ENCODE data around the gene UXS1.
A peak's percentile ranks its signal among the peaks of the same experiment; 100 is the strongest.
"Not testable (repeated sequence)": the region's sequence is repeated elsewhere in the genome, so short reads cannot be mapped to it uniquely, and the experiment has no call there.

Gene UXS1

GRCh38 chr2:106160786-106161261 is 33.3 kb downstream of the UXS1 start:
- DNase-seq (ENCODE audit: low read depth in 2 of 2): no peak

GRCh38 chr2:106159866-106160785 is 34.0 kb downstream of the UXS1 start:
- DNase-seq (ENCODE audit: low read depth in 2 of 2): peak in 1 of 2 donors; percentile 19

DNA sequence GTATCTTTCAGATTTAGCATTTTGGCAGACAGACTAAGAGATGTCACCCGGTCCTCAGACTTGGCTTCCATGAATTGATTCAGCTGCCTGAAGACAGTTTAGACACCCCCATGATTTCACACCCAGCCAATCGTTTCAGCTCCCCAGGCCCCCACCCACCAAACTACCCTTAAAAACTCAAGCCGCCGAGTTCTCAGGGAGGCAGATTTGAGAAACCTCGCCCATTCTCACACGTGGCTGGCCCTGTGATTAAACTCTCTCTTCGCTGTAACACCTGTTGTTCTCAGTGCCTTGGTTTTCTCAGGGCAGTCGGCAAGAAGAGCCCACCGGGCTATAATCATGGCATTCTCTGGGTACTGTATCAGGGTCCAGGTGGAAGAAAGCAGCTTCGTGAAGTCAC is 35.2 kb downstream of the UXS1 start:
- no peak for DNase-seq (ENCODE audit: low read depth in 2 of 2)

DNA sequence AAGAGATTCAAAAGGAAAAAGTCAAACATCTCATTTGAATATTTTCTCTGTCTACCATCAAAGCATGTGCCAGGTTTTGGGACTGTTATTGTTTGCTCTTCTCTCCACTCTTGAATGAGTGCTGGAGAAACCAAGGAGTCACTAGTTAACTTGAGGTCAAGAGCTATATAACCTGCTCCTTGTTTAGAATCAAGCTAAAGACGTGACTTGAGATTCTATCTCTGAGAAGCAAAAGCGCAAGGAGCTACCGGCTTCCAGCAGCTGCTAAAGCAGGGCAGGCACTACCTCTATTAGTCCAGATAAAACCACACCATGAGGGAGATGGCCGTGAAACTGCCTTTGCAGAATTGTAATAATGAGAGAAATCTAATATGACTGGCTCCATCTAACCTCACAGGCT is 36.0 kb downstream of the UXS1 start:
- no peak for DNase-seq (ENCODE audit: low read depth in 2 of 2)

DNA sequence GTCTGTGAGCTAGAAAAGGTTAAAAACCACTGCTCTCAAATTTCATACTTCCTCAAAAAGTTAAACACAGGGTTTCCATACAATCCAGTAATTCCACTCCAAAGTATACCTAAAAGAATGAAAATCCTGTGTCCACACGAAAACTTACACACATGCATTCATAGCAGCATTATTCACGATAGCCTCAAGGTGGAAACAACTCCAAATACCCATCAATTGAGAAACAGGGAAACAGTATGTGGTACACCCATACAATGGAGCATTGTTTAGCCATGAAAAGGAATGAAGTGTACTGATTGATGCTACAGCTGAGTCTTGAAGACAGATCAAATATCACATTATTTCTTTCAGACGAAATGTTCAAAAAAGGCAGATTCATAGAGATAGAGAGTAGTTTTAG is 36.7 kb downstream of the UXS1 start:
- no peak for DNase-seq (ENCODE audit: low read depth in 2 of 2)

GRCh38 chr2:106156305-106157296 is 37.5 kb downstream of the UXS1 start:
- no peak for DNase-seq (ENCODE audit: low read depth in 2 of 2)

GRCh38 chr2:106153781-106154180 is 40.3 kb downstream of the UXS1 start:
- no peak for DNase-seq (ENCODE audit: low read depth in 2 of 2)

- no peak for DNase-seq (ENCODE audit: low read depth in 2 of 2)
Measured at GRCh38 chr2:106147665-106148064, 46.4 kb downstream of the UXS1 start.

DNA sequence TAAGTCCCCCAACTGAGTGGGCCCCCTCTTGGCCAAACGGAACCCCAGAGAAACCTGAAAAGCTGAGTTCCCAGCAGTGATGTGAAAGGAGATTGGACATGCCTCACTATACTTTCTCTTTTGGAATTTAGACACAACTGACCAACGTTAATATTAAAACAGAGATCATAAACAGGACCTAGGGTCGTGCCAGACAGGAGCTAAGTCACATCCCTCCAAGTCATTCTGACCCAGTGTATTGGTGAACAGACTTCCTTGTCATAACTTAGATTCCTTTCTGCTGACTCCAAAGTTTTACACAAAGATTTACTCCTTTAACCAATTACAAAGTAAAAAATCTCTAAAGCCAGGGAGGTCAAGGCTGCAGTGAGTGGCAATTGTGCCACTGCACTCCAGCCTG is 46.9 kb downstream of the UXS1 start:
- no peak for DNase-seq (ENCODE audit: low read depth in 2 of 2)

DNA sequence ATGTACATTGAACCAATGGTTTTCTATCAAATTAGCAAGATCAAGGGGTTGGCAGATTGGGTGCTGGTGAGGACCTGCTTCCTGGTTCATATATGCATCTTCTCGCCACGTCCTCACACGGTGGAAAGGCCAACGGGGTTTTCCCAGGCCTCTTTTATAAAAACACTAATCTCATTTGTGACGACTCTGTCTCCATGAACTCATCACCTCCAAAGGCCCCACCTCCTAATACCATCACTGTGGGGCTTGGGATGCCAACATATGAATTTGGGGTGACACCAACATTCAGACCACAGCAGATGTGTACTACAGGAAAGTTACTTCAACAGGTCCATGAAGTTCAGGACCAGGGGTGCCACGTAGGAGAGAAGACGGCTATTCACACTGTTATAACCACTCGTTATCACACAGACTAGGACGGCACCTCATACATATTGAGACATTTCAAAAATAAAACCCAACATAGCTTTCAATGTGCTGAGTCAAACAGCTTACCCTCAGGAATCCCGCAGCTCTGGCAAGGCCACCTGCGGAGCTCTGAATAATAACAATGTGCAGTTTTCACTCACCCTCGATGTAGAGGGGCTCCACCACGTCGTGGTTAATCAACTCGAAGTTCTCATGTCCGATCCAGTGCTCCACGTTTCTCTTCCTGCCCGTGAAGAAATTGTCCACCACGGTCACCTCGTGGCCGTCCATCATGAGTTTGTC is 49.3 kb downstream of the UXS1 start:
- no peak for DNase-seq (ENCODE audit: low read depth in 2 of 2)

DNA sequence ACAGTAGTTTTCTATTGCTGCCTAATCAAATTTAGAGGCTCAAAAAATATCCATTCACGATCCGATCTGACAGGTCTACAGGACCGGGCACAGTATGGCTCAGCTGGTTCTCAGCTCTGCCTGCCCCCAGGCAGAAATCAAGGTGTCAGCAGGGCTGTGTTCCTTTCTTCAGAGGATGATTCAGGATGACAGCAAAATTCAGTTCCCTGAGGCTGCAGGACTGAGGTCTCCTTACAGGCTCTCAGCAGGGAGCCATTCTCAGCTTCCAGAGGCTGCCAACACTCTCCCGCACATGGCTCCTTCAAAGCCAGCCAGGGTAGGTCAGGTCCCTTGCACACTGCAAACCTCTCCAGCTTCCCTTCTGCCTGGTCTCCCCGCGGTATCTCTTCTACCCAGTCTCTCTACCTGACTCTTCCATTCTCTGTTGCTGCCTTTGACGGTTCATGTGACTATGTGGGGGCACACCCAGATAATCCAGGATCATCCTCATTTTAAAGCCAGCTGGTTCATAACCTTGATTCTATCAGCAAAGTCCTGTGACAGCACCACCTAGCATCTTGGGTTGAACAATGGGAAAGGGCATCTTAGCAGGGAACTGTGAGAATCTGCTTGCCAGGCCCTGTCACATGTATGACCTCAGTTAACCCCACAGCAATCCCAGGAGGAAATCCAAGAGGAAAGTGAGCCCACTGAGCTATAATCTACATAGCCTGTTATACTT is 50.4 kb downstream of the UXS1 start:
- DNase-seq (ENCODE audit: low read depth in 2 of 2): no peak

GRCh38 chr2:106142683-106143082 is 51.4 kb downstream of the UXS1 start:
- no peak for DNase-seq (ENCODE audit: low read depth in 2 of 2)

GRCh38 chr2:106140913-106141312 is 53.2 kb downstream of the UXS1 start:
- no peak for DNase-seq (ENCODE audit: low read depth in 2 of 2)

DNA sequence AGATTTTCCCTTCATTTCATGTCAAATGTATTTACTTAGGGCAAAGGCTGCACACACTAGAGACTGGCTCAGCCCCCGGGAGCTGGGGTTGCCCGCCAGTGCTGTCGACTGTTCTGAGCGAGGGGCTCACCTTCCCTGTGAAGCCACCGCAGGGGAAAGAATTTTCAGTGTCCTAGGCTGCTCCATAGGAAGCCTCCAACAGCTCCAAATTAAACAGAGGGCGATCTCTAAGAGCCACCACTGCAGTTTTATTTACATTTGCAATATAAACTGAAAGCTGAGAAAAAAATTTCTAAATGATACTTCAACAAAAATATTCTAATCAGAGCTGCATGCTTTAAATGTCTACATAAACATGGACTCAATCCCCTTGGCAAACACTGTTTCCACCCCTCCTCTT is 54.0 kb downstream of the UXS1 start:
- DNase-seq (ENCODE audit: low read depth in 2 of 2): no peak

DNA sequence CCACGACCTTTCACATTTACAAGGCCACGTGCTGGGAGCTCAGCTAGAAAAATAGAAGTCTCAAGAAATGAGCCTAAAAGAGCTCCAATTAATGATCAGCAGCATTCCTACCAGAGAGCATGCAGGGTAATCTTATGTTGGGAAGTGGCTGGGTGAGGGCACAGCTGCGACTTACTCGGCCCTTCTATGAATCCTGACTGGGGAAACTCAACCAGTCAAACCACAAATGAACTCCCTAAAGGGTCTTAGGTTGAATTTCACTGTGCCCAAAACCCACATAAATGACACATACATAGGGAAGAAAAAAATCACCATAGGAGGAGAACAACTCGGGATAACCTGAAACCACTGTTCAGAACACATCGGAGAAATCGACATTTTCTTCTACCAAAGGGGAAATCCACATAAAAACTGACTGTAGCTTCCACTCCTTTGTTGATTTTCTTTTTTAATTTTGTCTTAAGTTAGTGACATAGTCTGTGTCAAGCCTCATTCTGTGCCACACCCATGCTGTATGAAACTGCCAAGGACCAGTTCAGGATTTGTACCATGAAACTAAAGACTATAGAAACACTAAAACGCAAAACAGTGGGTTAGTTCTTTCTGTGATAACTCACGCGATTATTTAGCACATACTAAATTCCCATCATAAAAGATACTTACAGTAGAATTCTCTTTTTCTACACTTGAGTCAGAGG is 54.7 kb downstream of the UXS1 start:
- DNase-seq (ENCODE audit: low read depth in 2 of 2): no peak

DNA sequence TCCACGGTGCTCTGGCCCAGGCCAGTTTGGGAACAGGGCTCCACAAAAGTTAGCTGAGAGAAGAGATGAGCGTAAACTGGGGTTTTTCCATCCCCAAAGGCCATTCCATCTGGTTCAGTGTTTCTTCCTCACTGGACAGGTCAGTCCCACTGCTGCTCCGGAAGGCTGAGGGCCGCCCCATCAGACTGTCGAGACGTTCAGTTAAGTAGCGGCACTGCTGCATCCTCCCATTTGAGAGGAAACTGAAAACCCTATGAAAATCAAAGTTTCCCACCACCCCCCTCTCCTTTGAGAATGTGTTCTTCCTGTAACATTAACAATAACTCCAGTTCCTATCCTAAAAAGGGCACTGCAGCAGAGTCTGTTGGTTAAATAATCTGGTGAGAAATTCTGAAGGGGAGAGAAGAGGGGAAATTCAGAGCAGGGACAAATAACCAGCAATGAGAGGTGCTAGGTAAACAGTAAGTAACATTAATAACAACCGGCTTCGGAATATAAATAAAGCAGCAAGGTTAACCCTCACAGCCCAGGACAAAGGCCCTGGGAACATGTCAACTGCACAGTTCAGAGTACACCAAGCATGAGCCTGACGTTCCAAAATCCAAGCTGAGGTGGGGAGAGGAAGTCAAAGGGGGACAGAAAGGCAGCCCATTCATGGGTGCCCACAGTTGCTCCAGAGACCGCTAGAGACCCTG is 55.4 kb downstream of the UXS1 start:
- no peak for DNase-seq (ENCODE audit: low read depth in 2 of 2)

DNA sequence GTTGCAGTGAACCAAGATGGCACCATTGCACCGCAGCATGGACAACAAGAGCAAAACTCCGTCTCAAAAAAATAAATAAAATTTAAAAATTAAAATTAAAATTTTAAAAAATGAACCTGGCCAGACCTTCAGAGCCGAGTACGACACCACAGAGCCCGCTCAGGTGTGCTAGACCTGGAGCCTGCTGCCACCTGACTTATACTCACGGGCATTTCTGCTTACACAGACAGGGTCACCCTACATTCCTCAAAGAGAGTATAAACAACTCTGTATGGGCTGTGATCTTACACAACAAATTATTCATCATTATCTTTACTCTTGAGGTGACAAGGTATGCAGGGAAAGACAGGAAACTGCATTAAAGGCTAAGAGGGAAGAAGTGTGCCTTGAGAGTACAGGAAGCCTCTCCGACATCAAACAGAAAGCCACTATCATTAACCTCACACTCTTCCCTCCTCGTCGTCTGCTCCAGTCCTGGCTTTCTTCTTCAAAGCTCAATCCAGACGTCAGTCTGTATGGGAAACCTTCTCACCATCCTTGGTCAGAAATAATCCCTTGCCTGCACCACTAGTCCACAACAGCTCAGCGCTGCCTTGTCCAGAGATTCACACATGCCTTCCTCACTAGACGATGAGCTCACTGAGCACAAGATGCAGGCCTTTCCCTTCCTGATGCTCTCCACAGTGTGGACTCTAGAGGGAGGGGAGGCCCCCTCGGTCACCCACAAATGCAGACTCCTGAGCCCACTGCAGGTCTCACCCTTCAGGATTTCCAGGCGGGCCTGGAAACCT is 56.2 kb downstream of the UXS1 start:
- no peak for DNase-seq (ENCODE audit: low read depth in 2 of 2)

DNA sequence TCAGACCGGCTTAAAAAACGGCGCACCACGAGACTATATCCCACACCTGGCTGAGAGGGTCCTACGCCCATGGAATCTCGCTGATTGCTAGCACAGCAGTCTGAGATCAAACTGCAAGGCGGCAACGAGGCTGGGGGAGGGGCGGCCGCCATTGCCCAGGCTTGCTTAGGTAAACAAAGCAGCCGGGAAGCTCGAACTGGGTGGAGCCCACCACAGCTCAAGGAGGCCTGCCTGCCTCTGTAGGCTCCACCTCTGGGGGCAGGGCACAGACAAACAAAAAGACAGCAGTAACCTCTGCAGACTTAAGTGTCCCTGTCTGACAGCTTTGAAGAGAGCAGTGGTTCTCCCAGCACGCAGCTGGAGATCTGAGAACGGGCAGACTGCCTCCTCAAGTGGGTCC is 62.9 kb downstream of the UXS1 start:
- DNase-seq (ENCODE audit: low read depth in 2 of 2): not testable (repeated sequence)

All from stimulated activated CD4-positive, alpha-beta T cell treated with anti-CD3 and anti-CD28 coated beads, Interleukin-1b, Interleukin-23, amount 100 ng/mL, for 1 hour (primary cell).